HG02763 (cell line): ENCODE measurements around the gene NRP1.

Experiments
- ATAC-seq: cut with Tn5 transposase; IDR thresholded peaks from one replicate; pipeline ENCODE4 v1.9.1; 2021; ENCODE audit warnings: mild to moderate bottlenecking, moderate library complexity; ENCODE audit not compliant: unreplicated experiment

The NRP1 gene

GRCh38 chr10:33192190-33192589 is 142.3 kb downstream of the NRP1 start:
- ATAC-seq: no peak

- no peak for ATAC-seq
These were observed 144.1 kb downstream of the NRP1 start for GRCh38 chr10:33190406-33190805.

DNA sequence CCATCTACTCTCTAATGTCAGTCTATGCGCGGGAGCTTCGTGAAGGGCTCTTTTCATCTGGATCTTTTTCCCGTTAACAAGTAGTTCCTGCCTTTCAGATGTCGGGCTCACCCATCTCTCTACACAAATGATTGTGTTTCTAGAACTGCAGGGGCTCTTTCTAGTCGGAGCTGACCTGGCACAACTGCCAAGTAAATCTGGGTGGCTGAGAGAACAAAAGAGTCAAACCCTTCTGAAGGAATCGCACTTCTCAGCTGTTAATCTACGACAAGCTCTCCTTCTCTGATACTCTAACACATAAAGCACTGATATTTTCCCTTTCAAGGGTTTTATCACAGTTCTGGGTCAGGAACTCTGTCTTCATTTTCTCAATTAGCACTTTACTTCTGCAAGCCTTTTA is 144.7 kb downstream of the NRP1 start:
- ATAC-seq: no peak

- no peak for ATAC-seq
These were observed 145.1 kb downstream of the NRP1 start for GRCh38 chr10:33189363-33189762.

DNA sequence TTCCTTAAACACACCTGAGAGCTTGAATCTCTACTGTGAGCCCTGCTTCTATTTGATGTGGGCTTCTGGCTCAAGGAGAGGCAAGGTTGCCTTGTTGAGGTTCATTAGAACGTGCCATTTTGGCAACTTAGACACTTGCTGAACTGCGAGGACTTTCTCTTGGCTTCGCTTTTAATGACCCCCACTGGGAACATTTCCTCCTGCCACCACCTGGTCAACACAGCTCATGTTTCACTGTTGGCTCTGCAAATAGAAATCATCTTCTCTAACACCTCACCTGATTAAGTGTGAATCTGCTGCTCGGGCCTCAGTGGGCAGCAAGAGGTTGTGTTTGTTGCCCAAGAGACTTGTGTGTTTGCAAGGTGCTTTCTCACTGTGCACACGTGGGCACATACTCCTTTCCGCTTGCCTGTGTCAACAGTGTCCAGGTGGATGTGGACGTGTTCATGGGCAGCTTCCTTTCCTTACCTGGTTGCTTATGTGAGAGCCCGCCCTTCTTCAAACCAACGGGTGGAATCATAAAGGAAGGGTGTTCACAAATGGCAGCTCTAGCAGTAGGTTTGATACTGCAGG is 147.0 kb downstream of the NRP1 start:
- ATAC-seq: no peak

- no peak for ATAC-seq
These were observed 148.3 kb downstream of the NRP1 start for GRCh38 chr10:33186150-33186549.

- ATAC-seq: no peak
These were observed 150.8 kb downstream of the NRP1 start for GRCh38 chr10:33183655-33184054.

DNA sequence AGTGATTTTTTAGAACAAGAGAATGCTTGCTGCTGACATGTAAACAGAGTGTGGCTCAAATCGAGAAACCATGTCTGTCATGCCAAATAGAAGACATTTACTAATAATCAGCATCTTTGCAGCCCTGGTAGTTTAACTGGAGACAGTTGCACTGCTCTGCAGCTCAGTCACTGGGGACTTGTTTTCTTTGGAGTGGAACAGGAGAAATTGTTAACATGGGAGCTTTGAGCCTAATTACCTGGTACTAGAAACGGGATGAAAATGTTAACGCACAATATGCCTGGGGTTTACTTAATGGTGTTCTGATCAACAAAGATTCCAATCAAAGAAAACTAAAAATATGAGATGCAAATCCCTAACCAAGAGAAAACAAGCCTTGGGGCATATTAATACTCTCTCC is 153.5 kb downstream of the NRP1 start:
- ATAC-seq: no peak

DNA sequence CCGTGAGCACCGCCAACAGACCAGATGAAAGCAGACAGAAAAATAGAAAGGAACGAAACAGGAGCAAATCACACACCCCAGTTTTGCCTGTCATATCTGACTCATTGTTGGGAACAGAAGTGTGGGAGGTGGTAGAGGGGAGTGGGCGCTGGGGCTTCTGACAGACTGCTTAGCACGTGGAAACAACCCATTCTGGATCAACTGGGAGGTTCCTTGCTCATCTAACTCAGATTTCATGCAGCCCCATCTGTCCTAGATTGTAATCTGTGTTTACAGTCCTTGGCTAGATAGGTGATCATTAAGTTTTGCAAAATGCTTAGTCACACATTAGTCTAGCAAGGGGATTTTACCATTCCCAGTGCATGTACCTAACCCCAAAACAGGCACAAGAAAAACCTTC is 154.1 kb downstream of the NRP1 start:
- ATAC-seq: no peak

GRCh38 chr10:33179067-33179466 is 155.4 kb downstream of the NRP1 start:
- ATAC-seq: no peak

DNA sequence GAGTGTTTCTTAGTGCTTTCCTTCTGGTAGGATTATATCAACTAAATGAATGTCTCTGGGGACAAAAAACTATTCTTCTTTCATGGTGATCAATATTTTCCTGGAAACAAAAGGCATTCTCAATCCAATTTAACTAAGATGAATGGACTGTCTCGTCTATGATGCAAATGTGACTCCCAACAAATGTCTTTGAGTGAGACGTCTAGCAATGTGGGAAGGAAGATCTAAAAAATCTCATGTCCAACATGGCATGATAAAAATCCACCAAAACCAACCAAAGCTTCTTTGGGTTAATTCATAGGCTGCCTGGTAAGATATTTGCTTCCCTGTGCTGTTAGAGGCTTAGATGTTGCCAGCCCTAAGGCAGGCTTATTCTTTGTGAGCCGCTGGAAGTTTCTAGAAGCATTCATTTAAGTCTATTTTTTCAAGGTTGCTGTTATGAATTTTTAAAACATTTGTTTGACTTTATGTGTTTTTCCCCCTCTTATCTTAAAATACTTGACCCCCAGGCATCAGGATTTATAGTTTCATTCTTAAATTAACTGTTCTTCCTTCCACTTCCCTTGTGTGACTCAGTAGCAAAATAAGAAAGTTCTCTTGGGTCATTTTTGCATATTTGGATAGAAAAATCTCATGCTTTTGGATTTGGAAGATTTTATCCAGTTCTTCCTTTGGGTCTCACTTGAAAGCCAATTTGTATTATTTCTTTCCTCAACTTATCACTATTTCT is 156.3 kb downstream of the NRP1 start:
- no peak for ATAC-seq

DNA sequence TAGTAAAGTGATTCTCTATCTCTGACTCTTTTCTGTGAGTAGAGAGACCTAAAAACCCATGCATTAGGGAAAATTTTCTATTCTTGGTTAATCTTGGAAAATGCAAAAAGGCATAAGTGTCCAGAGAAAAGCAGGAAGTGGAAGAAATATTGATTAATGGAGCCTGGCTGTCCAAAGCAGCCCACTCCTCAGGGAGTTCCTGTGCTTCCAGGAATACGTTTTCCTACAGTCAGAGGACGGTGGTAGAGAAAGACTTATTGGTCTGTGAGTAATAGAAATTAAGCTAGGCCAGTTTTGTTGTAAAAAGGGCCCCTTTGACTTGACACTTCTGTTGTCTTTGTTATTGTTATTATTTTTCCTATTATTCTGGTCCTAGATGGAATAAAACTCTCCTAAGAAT is 157.8 kb downstream of the NRP1 start:
- no peak for ATAC-seq

- no peak for ATAC-seq
These were observed 159.6 kb downstream of the NRP1 start for GRCh38 chr10:33174674-33175434.

- no peak for ATAC-seq
These were observed 168.6 kb downstream of the NRP1 start for GRCh38 chr10:33165911-33166310.

DNA sequence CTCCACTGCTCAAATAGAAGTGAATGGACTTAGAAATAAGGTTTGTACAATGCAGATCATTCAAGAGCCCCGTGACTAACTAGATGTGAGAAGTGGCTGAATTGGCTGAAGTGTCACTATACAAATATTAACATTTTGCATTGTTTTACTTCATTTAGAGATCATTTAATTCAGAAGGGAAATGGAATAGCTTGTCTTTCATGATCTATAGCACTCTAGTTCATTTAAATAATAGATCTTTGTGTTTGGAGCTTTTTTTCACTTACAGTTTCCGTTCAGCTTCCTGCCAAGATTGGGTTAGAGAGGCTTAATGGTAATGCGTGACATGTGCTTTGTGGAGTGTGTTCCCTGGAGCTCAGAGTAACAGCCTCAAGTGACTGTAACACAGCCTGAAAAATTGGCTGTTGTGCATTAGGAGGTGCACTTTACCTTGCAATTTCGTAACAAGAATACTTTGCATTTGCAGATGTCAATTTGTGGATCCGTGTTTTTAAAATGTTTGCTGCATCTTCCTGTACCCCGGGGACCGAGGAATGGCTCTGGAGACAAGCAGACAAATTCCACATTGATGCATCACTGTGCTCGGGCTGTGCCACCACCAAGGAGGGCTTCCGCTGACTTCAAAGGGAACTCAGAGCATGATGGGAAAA is 170.3 kb downstream of the NRP1 start:
- ATAC-seq: no peak

DNA sequence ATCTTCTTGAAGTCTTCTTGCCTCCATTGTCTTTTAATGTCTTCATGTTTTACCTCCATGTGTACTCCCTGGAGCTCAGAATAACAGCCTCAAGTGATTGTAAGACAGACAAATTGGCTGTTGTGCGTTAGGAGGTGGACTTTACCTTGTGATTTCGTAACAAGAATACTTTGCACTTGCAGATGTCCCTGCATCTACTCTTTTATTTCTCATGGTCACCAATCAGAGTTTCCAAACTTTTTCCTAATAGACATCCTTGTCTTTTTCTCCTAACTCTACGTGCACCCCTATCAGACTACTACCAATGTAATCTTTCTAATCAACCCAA is 172.3 kb downstream of the NRP1 start:
- ATAC-seq: no peak

DNA sequence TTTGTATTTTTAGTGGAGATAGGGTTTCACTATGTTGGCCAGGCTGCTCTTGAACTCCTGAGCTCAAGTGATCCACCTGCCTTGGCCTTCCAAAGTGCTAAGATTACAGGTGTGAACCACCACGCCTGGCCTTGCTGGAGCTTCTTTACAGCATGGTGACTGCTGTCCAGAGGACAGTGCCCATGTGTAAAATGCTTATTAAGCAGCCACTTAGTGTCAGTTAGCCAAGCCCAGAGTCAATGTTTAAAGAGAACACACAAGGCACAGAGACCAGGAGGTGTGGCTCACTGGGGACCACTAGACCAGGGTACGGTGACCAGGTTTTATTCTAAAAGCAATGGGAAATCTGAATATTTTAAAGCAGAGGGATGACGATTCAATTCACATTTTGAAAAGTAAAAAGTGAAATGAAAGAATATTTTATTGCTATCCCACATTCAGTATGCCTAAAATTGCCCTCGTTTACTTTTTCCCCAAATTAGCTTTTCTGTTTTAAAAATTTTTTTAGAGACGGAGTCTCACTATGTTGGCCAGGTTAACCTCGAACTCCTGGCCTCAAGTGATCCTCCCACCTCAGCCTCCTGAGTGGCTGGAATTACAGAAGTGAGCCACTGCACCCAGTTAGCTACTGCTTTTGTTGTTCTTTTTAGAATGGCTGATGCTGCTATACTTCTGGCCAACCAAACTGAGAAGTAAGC is 172.8 kb downstream of the NRP1 start:
- no peak for ATAC-seq

GRCh38 chr10:33160151-33160550 is 174.3 kb downstream of the NRP1 start:
- no peak for ATAC-seq

- ATAC-seq: no peak
These were observed 177.4 kb downstream of the NRP1 start for GRCh38 chr10:33157103-33157502.

DNA sequence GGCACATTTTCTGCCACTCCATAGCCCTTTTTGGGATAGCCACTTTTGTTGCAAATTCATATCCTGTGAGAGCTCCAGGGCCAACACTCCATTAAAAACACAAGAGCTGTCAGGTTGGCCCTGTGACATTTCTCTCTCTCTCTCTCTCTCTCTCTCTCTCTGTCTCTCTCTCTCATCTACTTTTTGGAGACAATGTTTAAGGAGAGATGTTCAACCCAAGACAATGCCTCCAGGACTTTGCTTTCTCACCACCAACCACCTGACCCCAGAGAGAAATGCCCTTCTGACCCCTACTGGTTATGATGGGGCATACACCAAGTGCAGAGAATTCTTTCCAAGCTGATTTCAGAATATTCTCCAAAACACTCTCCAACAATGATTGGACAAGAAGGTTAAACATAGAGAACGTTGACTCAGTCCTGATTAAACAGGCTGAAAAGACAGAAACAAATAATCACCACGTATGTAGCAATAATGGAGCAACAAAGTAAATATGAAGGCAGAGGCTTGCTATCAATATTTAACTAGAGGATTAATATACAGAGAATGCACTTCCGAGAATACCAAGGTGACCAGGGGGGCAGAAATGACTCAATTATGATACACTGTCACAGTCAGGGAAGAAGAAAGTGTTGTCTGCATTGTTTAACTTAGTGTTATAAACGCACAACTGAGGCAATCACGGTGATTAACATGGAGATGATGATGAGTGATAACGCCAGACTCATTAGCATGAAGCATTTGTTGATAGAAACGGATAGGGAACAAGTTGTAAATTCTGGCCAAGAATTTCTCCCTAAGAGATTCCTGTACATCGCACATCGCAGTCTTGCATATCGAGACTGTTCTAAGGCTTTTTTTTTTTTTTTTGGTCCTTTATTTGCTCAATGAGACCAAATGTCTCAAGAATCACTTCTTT is 178.5 kb downstream of the NRP1 start:
- ATAC-seq: no peak
